ENCODE data around the gene NCR1.
"Not testable (repeated sequence)": the region's sequence is repeated elsewhere in the genome, so short reads cannot be mapped to it uniquely, and the experiment has no call there.

Gene NCR1

GRCh38 chr19:54889566-54889965 lies 16.4 kb upstream of the NCR1 start:
- Histone ChIP-seq H3K36me3 (ENCODE audit: insufficient read depth, low read length) (no peaks in the 10 kb centered on the region), H3K27ac (ENCODE audit: low read depth, low read length) (no peak overlapping the region), H3K9ac (ENCODE audit: low read length) (no peak overlapping the region), H3K9me3 (ENCODE audit: low read length) (no peaks in the 10 kb centered on the region), H3K4me3 (ENCODE audit: low read depth in 1 of 2, low read length in 2 of 2) (no peak overlapping the region), H3K27me3 (ENCODE audit: control insufficient read depth in 1 of 2, insufficient read depth in 2 of 2, low read length in 2 of 2) (no peaks in the 10 kb centered on the region), H3K4me1 (ENCODE audit: insufficient read depth, low read length) (no peaks in the 10 kb centered on the region)

- H3K9ac ChIP-seq (ENCODE audit: low read length) = no peak overlapping the region
- H3K27ac ChIP-seq (ENCODE audit: low read depth, low read length) = no peak overlapping the region
- no peaks in the 10 kb centered on the region for H3K4me1 ChIP-seq (ENCODE audit: insufficient read depth, low read length)
- no peaks in the 10 kb centered on the region for H3K9me3 ChIP-seq (ENCODE audit: low read length)
- H3K4me3 ChIP-seq (ENCODE audit: low read depth in 1 of 2, low read length in 2 of 2) = no peak overlapping the region
- no peaks in the 10 kb centered on the region for H3K27me3 ChIP-seq (ENCODE audit: control insufficient read depth in 1 of 2, insufficient read depth in 2 of 2, low read length in 2 of 2)
- no peaks in the 10 kb centered on the region for H3K36me3 ChIP-seq (ENCODE audit: insufficient read depth, low read length)
These were observed 12.5 kb upstream of the NCR1 start for GRCh38 chr19:54893406-54893805.

GRCh38 chr19:54894106-54894505 lies 11.8 kb upstream of the NCR1 start:
- not testable (repeated sequence) for H3K27me3 ChIP-seq (ENCODE audit: control insufficient read depth in 1 of 2, insufficient read depth in 2 of 2, low read length in 2 of 2); H3K36me3 ChIP-seq (ENCODE audit: insufficient read depth, low read length); H3K4me3 ChIP-seq (ENCODE audit: low read depth in 1 of 2, low read length in 2 of 2); H3K9me3 ChIP-seq (ENCODE audit: low read length); H3K9ac ChIP-seq (ENCODE audit: low read length); H3K4me1 ChIP-seq (ENCODE audit: insufficient read depth, low read length); H3K27ac ChIP-seq (ENCODE audit: low read depth, low read length)

- Histone ChIP-seq H3K36me3 (ENCODE audit: insufficient read depth, low read length) (no peaks in the 10 kb centered on the region), H3K9ac (ENCODE audit: low read length) (no peak overlapping the region), H3K27ac (ENCODE audit: low read depth, low read length) (no peak overlapping the region), H3K9me3 (ENCODE audit: low read length) (no peaks in the 10 kb centered on the region), H3K4me3 (ENCODE audit: low read depth in 1 of 2, low read length in 2 of 2) (no peak overlapping the region), H3K4me1 (ENCODE audit: insufficient read depth, low read length) (no peaks in the 10 kb centered on the region), H3K27me3 (ENCODE audit: control insufficient read depth in 1 of 2, insufficient read depth in 2 of 2, low read length in 2 of 2) (no peaks in the 10 kb centered on the region)
These were observed 9.9 kb upstream of the NCR1 start for GRCh38 chr19:54896036-54896435.

- not testable (repeated sequence) for H3K27ac ChIP-seq (ENCODE audit: low read depth, low read length); H3K9me3 ChIP-seq (ENCODE audit: low read length); H3K27me3 ChIP-seq (ENCODE audit: control insufficient read depth in 1 of 2, insufficient read depth in 2 of 2, low read length in 2 of 2); H3K4me3 ChIP-seq (ENCODE audit: low read depth in 1 of 2, low read length in 2 of 2); H3K36me3 ChIP-seq (ENCODE audit: insufficient read depth, low read length); H3K4me1 ChIP-seq (ENCODE audit: insufficient read depth, low read length); H3K9ac ChIP-seq (ENCODE audit: low read length)
These were observed 7.3 kb upstream of the NCR1 start for GRCh38 chr19:54898685-54899084.

- not testable (repeated sequence) for H3K9me3 ChIP-seq (ENCODE audit: low read length); H3K4me3 ChIP-seq (ENCODE audit: low read depth in 1 of 2, low read length in 2 of 2); H3K27me3 ChIP-seq (ENCODE audit: control insufficient read depth in 1 of 2, insufficient read depth in 2 of 2, low read length in 2 of 2)
These were observed 6.3 kb upstream of the NCR1 start for GRCh38 chr19:54899646-54900045.

GRCh38 chr19:54901153-54901552 lies 4.8 kb upstream of the NCR1 start:
- not testable (repeated sequence) for H3K27ac ChIP-seq (ENCODE audit: low read depth, low read length); H3K4me1 ChIP-seq (ENCODE audit: insufficient read depth, low read length); H3K4me3 ChIP-seq (ENCODE audit: low read depth in 1 of 2, low read length in 2 of 2); H3K36me3 ChIP-seq (ENCODE audit: insufficient read depth, low read length); H3K9ac ChIP-seq (ENCODE audit: low read length); H3K27me3 ChIP-seq (ENCODE audit: control insufficient read depth in 1 of 2, insufficient read depth in 2 of 2, low read length in 2 of 2); H3K9me3 ChIP-seq (ENCODE audit: low read length)

More at GRCh38 chr19:54899646-54900045, 6.3 kb upstream of the NCR1 start:
- H3K36me3 ChIP-seq (ENCODE audit: insufficient read depth, low read length); H3K9ac ChIP-seq (ENCODE audit: low read length); H3K4me1 ChIP-seq (ENCODE audit: insufficient read depth, low read length); H3K27ac ChIP-seq (ENCODE audit: low read depth, low read length): not testable (repeated sequence)

- Histone ChIP-seq H3K9ac (ENCODE audit: low read length) (no peak overlapping the region), H3K27ac (ENCODE audit: low read depth, low read length) (no peak overlapping the region), H3K9me3 (ENCODE audit: low read length) (no peaks in the 10 kb centered on the region), H3K27me3 (ENCODE audit: control insufficient read depth in 1 of 2, insufficient read depth in 2 of 2, low read length in 2 of 2) (no peaks in the 10 kb centered on the region), H3K4me1 (ENCODE audit: insufficient read depth, low read length) (no peaks in the 10 kb centered on the region), H3K4me3 (ENCODE audit: low read depth in 1 of 2, low read length in 2 of 2) (no peak overlapping the region), H3K36me3 (ENCODE audit: insufficient read depth, low read length) (no peaks in the 10 kb centered on the region)
These were observed 3.9 kb upstream of the NCR1 start for GRCh38 chr19:54902061-54902460.

GRCh38 chr19:54903303-54903702 lies 2.6 kb upstream of the NCR1 start:
- no peaks in the 10 kb centered on the region for H3K9me3 ChIP-seq (ENCODE audit: low read length)
- no peak overlapping the region for H3K27ac ChIP-seq (ENCODE audit: low read depth, low read length)
- no peak overlapping the region for H3K4me3 ChIP-seq (ENCODE audit: low read depth in 1 of 2, low read length in 2 of 2)
- no peaks in the 10 kb centered on the region for H3K36me3 ChIP-seq (ENCODE audit: insufficient read depth, low read length)
- H3K27me3 ChIP-seq (ENCODE audit: control insufficient read depth in 1 of 2, insufficient read depth in 2 of 2, low read length in 2 of 2) = no peaks in the 10 kb centered on the region
- no peak overlapping the region for H3K9ac ChIP-seq (ENCODE audit: low read length)
- H3K4me1 ChIP-seq (ENCODE audit: insufficient read depth, low read length) = no peaks in the 10 kb centered on the region

GRCh38 chr19:54904261-54904660 lies 1.7 kb upstream of the NCR1 start:
- H3K9ac ChIP-seq (ENCODE audit: low read length); H3K4me3 ChIP-seq (ENCODE audit: low read depth in 1 of 2, low read length in 2 of 2); H3K4me1 ChIP-seq (ENCODE audit: insufficient read depth, low read length); H3K27ac ChIP-seq (ENCODE audit: low read depth, low read length); H3K27me3 ChIP-seq (ENCODE audit: control insufficient read depth in 1 of 2, insufficient read depth in 2 of 2, low read length in 2 of 2); H3K9me3 ChIP-seq (ENCODE audit: low read length); H3K36me3 ChIP-seq (ENCODE audit: insufficient read depth, low read length): not testable (repeated sequence)

- Histone ChIP-seq H3K4me3 (ENCODE audit: low read depth in 1 of 2, low read length in 2 of 2) (no peak overlapping the region), H3K36me3 (ENCODE audit: insufficient read depth, low read length) (no peaks in the 10 kb centered on the region), H3K27ac (ENCODE audit: low read depth, low read length) (no peak overlapping the region), H3K4me1 (ENCODE audit: insufficient read depth, low read length) (no peaks in the 10 kb centered on the region), H3K9ac (ENCODE audit: low read length) (no peak overlapping the region), H3K27me3 (ENCODE audit: control insufficient read depth in 1 of 2, insufficient read depth in 2 of 2, low read length in 2 of 2) (no peaks in the 10 kb centered on the region), H3K9me3 (ENCODE audit: low read length) (no peaks in the 10 kb centered on the region)
These were observed 536 bp upstream of the NCR1 start for GRCh38 chr19:54905421-54905802.

- no peaks in the 10 kb centered on the region for H3K9me3 ChIP-seq (ENCODE audit: low read length)
- H3K27ac ChIP-seq (ENCODE audit: low read depth, low read length) = no peak overlapping the region
- no peaks in the 10 kb centered on the region for H3K27me3 ChIP-seq (ENCODE audit: control insufficient read depth in 1 of 2, insufficient read depth in 2 of 2, low read length in 2 of 2)
- H3K4me3 ChIP-seq (ENCODE audit: low read depth in 1 of 2, low read length in 2 of 2) = no peak overlapping the region
- H3K4me1 ChIP-seq (ENCODE audit: insufficient read depth, low read length) = no peaks in the 10 kb centered on the region
- no peak overlapping the region for H3K9ac ChIP-seq (ENCODE audit: low read length)
- H3K36me3 ChIP-seq (ENCODE audit: insufficient read depth, low read length) = no peaks in the 10 kb centered on the region
These were observed 871 bp downstream of the NCR1 start for GRCh38 chr19:54906819-54907218.

GRCh38 chr19:54907899-54908298 lies 2.0 kb downstream of the NCR1 start:
- not testable (repeated sequence) for H3K27ac ChIP-seq (ENCODE audit: low read depth, low read length); H3K4me1 ChIP-seq (ENCODE audit: insufficient read depth, low read length); H3K9ac ChIP-seq (ENCODE audit: low read length); H3K27me3 ChIP-seq (ENCODE audit: control insufficient read depth in 1 of 2, insufficient read depth in 2 of 2, low read length in 2 of 2); H3K4me3 ChIP-seq (ENCODE audit: low read depth in 1 of 2, low read length in 2 of 2); H3K9me3 ChIP-seq (ENCODE audit: low read length); H3K36me3 ChIP-seq (ENCODE audit: insufficient read depth, low read length)
